Neural cell (in vitro differentiated cells): Measurements from ENCODE around the gene CCT5. TPM values are rescaled to one million over a fixed set of nuclear protein-coding genes. Genes with fewer than 3 reads are reported as not detected.

Source experiments
- H2AFZ ChIP-seq: fragments of 200-600, 300-800 bp; sonication (generic), shearing (Covaris generic); 2 replicates; pipeline ENCODE4 v1.6.0; 2014; ENCODE audit warnings: low read depth, mild to moderate bottlenecking, antibody characterized with exemption, low read length, moderate library complexity
- H3F3A ChIP-seq: fragments of 200-600 bp; shearing (Covaris generic); 2 replicates; pipeline ENCODE4 v1.6.1; 2016; ENCODE audit warnings: mild to moderate bottlenecking, moderate library complexity, mixed read lengths, antibody characterized with exemption, low read length; ENCODE audit not compliant: insufficient read depth, poor library complexity, severe bottlenecking
- H3K27ac ChIP-seq: fragments of 200-600, 300-800 bp; sonication (generic), shearing (Covaris generic); 2 replicates; pipeline ENCODE4 v1.5.1; 2014; ENCODE audit warnings: mild to moderate bottlenecking, low read length, moderate library complexity
- H3K27me3 ChIP-seq: fragments of 300-800, 200-600 bp; sonication (generic), shearing (Covaris generic); 2 replicates; pipeline ENCODE4 v1.6.0; 2014; ENCODE audit warnings: mild to moderate bottlenecking, low read depth, low read length, moderate library complexity; ENCODE audit not compliant: insufficient read depth
- H3K36me3 ChIP-seq: fragments of 300-800, 200-600 bp; sonication (generic), shearing (Covaris generic); 2 replicates; pipeline ENCODE4 v1.5.1; 2014; ENCODE audit warnings: mild to moderate bottlenecking, antibody characterized with exemption, low read length, moderate library complexity; ENCODE audit not compliant: insufficient read depth
- H3K4me2 ChIP-seq: fragments of 300-800, 200-600 bp; sonication (generic), shearing (Covaris generic); 2 replicates; pipeline ENCODE4 v1.6.0; 2014; ENCODE audit warnings: mild to moderate bottlenecking, low read length
- H3K4me3 ChIP-seq: fragments of 300-800, 200-600 bp; sonication (generic), shearing (Covaris generic); 2 replicates; pipeline ENCODE4 v1.5.1; 2014; ENCODE audit warnings: mild to moderate bottlenecking, low read length, moderate library complexity
- H3K79me2 ChIP-seq: fragments of 200-600 bp; shearing (Covaris generic); replicated peaks from 2 replicates; pipeline ENCODE4 v1.6.0; 2014; ENCODE audit warnings: mild to moderate bottlenecking, low read length, moderate library complexity; ENCODE audit not compliant: insufficient read depth
- H3K9ac ChIP-seq: fragments of 300-800, 200-600 bp; sonication (generic), shearing (Covaris generic); 2 replicates; pipeline ENCODE4 v1.6.1; 2016; ENCODE audit warnings: mild to moderate bottlenecking, low read length, mixed read lengths
- H3K9me2 ChIP-seq: fragments of 200-600 bp; shearing (Covaris generic); 2 replicates; pipeline ENCODE4 v1.6.1; 2016; ENCODE audit warnings: mild to moderate bottlenecking, low read length, mixed read lengths; ENCODE audit not compliant: insufficient read depth
- H3K9me3 ChIP-seq: fragments of 200-600, 300-800 bp; sonication (generic), shearing (Covaris generic); 2 replicates; pipeline ENCODE4 v1.6.1; 2016; ENCODE audit warnings: mild to moderate bottlenecking, mixed run types, low read length, moderate library complexity, mixed read lengths
- H4K20me1 ChIP-seq: fragments of 200-600 bp; shearing (Covaris generic); 2 replicates; pipeline ENCODE4 v1.6.1; 2016; ENCODE audit warnings: mild to moderate bottlenecking, mixed run types; ENCODE audit not compliant: insufficient read depth
- CTCF ChIP-seq: fragments of 450-650 bp; IDR thresholded peaks from 2 replicates; pipeline ENCODE4 v1.5.1; 2014; ENCODE audit warnings: antibody characterized with exemption, mild to moderate bottlenecking, moderate library complexity; ENCODE audit not compliant: poor library complexity, severe bottlenecking
- EP300 ChIP-seq: fragments of 450-650 bp; conservative IDR thresholded peaks from 2 replicates; pipeline ENCODE4 v1.6.1; 2014; ENCODE audit warnings: antibody characterized with exemption, mild to moderate bottlenecking, moderate library complexity; ENCODE audit not compliant: poor library complexity, severe bottlenecking
- EZH2 ChIP-seq: fragments of 200-600, 300-800 bp; shearing (Covaris generic), sonication (generic); IDR thresholded peaks from 2 replicates; pipeline ENCODE4 v1.6.1; 2014; ENCODE audit warnings: antibody characterized with exemption, low read length, borderline replicate concordance, mild to moderate bottlenecking; ENCODE audit not compliant: insufficient read depth, poor library complexity, severe bottlenecking
- MXI1 ChIP-seq: fragments of 450-650 bp; conservative IDR thresholded peaks from 2 replicates; pipeline ENCODE4 v1.6.1; 2014; ENCODE audit warnings: antibody characterized with exemption, mild to moderate bottlenecking; ENCODE audit not compliant: poor library complexity, severe bottlenecking
- POLR2AphosphoS5 ChIP-seq: IDR thresholded peaks from 2 replicates; pipeline ENCODE4 v1.6.1; 2012
- RAD21 ChIP-seq: fragments of 450-650 bp; conservative IDR thresholded peaks from 2 replicates; pipeline ENCODE4 v1.6.1; 2014; ENCODE audit warnings: antibody characterized with exemption, mild to moderate bottlenecking, moderate library complexity
- REST ChIP-seq: IDR thresholded peaks from 2 replicates; pipeline ENCODE4 v1.6.1; 2012; ENCODE audit warnings: borderline replicate concordance
- SMC3 ChIP-seq: fragments of 450-650 bp; conservative IDR thresholded peaks from 2 replicates; pipeline ENCODE4 v1.6.1; 2014; ENCODE audit warnings: antibody characterized with exemption, mild to moderate bottlenecking, moderate library complexity; ENCODE audit not compliant: poor library complexity
- TAF1 ChIP-seq: IDR thresholded peaks from 2 replicates; pipeline ENCODE4 v1.6.1; 2012; ENCODE audit warnings: low read depth
- polyA plus RNA-seq: library from polyadenylated mRNA; depleted of rRNA; stranded (reverse); fragments of >200 nt; gene quantifications from 2 replicates; pipeline ENCODE4 v1.2.3, GENCODE V29; 2014

CCT5 gene
- polyA plus RNA-seq, 1 donor from 2014 or later = 455 TPM

- Histone ChIP-seq H3K27ac (no peak overlapping the region), H3K27me3 (no peaks in the 10 kb centered on the region), H4K20me1 (no peaks in the 10 kb centered on the region), H3K79me2 (no peaks in the 10 kb centered on the region), H3K9me2 (no peaks in the 10 kb centered on the region), H3F3A (no peaks in the 10 kb centered on the region), H3K4me2 (no peak overlapping the region), H3K36me3 (no peaks in the 10 kb centered on the region), H3K4me3 (no peak overlapping the region), H2AFZ (no peak overlapping the region), H3K9ac (no peak overlapping the region), H3K9me3 (no peaks in the 10 kb centered on the region)
- TF ChIP-seq REST (no peak), SMC3 (no peak), EZH2 (no peak), MXI1 (no peak), TAF1 (no peak), POLR2AphosphoS5 (no peak), CTCF (no peak), EP300 (no peak), RAD21 (no peak)
Observed at GRCh38 chr5:10277773-10278630, 27.9 kb downstream of the CCT5 start.

- H4K20me1 ChIP-seq = no peaks in the 10 kb centered on the region
- no peaks in the 10 kb centered on the region for H3K9me2 ChIP-seq
- no peak overlapping the region for H3K9ac ChIP-seq
- no peaks in the 10 kb centered on the region for H3K27me3 ChIP-seq
- no peaks in the 10 kb centered on the region for H3F3A ChIP-seq
- no peaks in the 10 kb centered on the region for H3K36me3 ChIP-seq
- TF ChIP-seq TAF1 (no peak), MXI1 (no peak), SMC3 (no peak), EZH2 (no peak), EP300 (no peak), REST (no peak), RAD21 (no peak), CTCF (no peak), POLR2AphosphoS5 (no peak)
- no peak overlapping the region for H3K4me2 ChIP-seq
- no peaks in the 10 kb centered on the region for H3K79me2 ChIP-seq
- no peaks in the 10 kb centered on the region for H3K9me3 ChIP-seq
- no peak overlapping the region for H2AFZ ChIP-seq
- no peak overlapping the region for H3K27ac ChIP-seq
- H3K4me3 ChIP-seq = no peak overlapping the region
Observed at GRCh38 chr5:10278658-10279279, 28.7 kb downstream of the CCT5 start.
